GM19324 (cell line): ENCODE measurements around the gene SSNA1.

Source experiments
- ATAC-seq: cut with Tn5 transposase; IDR thresholded peaks from one replicate; pipeline ENCODE4 v1.9.1; 2021; ENCODE audit warnings: mild to moderate bottlenecking, moderate library complexity; ENCODE audit not compliant: unreplicated experiment, low FRiP score

The SSNA1 gene

GRCh38 chr9:137217276-137218211 lies 29.1 kb downstream of the SSNA1 start:
- ATAC-seq = no peak

GRCh38 chr9:137218212-137218753 lies 29.8 kb downstream of the SSNA1 start:
- no peak for ATAC-seq

- no peak for ATAC-seq
Observed at GRCh38 chr9:137218754-137219271, 30.3 kb downstream of the SSNA1 start.

- no peak for ATAC-seq
Observed at GRCh38 chr9:137219757-137220316, 31.4 kb downstream of the SSNA1 start.

- no peak for ATAC-seq
Observed at GRCh38 chr9:137220317-137221094, 32.0 kb downstream of the SSNA1 start.

- ATAC-seq = no peak
Observed at GRCh38 chr9:137221095-137221505, 32.6 kb downstream of the SSNA1 start.

- ATAC-seq = no peak
Observed at GRCh38 chr9:137221506-137222111, 33.1 kb downstream of the SSNA1 start.

- ATAC-seq = no peak
Observed at GRCh38 chr9:137222190-137223077, 34.0 kb downstream of the SSNA1 start, which contains the start of gene RNF208. Gene RNF208 (minus strand): TSS chr9:137222240. CDS start chr9:137221212, 1,028 bp downstream.

- peak; percentile 78 for ATAC-seq
Observed at GRCh38 chr9:137223078-137223970, 34.8 kb downstream of the SSNA1 start.

- ATAC-seq = no peak
Observed at GRCh38 chr9:137224830-137225694, 36.6 kb downstream of the SSNA1 start, which contains the start of gene CYSRT1. Gene CYSRT1 (plus strand): TSS chr9:137225174. CDS start chr9:137225622, 448 bp downstream.

GRCh38 chr9:137225699-137226331 lies 37.3 kb downstream of the SSNA1 start:
- no peak for ATAC-seq

GRCh38 chr9:137226338-137227053 lies 38.0 kb downstream of the SSNA1 start:
- ATAC-seq = no peak

- no peak for ATAC-seq
Observed at GRCh38 chr9:137227054-137227852, 38.8 kb downstream of the SSNA1 start, which contains the start of gene RNF224. Gene RNF224 (plus strand): TSS chr9:137227502. CDS start chr9:137228336, 834 bp downstream.

GRCh38 chr9:137227853-137228505 lies 39.5 kb downstream of the SSNA1 start:
- no peak for ATAC-seq
